ENCODE data around the gene NRXN3. TPM values are rescaled to one million over a fixed set of nuclear protein-coding genes. Genes with fewer than 3 reads are reported as not detected.

The NRXN3 gene
- total RNA-seq, 1 experiment from 2014 or later, result not detected

GRCh38 chr14:79260406-79260805 lies 1090.2 kb downstream of the NRXN3 start:
- intact Hi-C loops (cut with micrococcal nuclease; ENCODE audit: unreplicated experiment), result no loop called here
- TF ChIP-seq, protein P1, sequence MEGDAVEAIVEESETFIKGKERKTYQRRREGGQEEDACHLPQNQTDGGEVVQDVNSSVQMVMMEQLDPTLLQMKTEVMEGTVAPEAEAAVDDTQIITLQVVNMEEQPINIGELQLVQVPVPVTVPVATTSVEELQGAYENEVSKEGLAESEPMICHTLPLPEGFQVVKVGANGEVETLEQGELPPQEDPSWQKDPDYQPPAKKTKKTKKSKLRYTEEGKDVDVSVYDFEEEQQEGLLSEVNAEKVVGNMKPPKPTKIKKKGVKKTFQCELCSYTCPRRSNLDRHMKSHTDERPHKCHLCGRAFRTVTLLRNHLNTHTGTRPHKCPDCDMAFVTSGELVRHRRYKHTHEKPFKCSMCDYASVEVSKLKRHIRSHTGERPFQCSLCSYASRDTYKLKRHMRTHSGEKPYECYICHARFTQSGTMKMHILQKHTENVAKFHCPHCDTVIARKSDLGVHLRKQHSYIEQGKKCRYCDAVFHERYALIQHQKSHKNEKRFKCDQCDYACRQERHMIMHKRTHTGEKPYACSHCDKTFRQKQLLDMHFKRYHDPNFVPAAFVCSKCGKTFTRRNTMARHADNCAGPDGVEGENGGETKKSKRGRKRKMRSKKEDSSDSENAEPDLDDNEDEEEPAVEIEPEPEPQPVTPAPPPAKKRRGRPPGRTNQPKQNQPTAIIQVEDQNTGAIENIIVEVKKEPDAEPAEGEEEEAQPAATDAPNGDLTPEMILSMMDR (IDR thresholded peaks at IDR 0.05; ENCODE audit: unreplicated experiment), result no peak
- Mint-ChIP-seq H3K27me3 (ENCODE audit: unreplicated experiment) (no peaks in the 10 kb centered on the region), H3K9me3 (ENCODE audit: low read depth, unreplicated experiment) (peaks cover 6% of the 10 kb centered on the region), H3K4me3 (ENCODE audit: low read depth, unreplicated experiment) (no peak overlapping the region), H3K27ac (ENCODE audit: unreplicated experiment) (no peak overlapping the region), H3K4me1 (ENCODE audit: low read depth, unreplicated experiment) (no peaks in the 10 kb centered on the region), H3K36me3 (ENCODE audit: insufficient read depth, unreplicated experiment) (no peaks in the 10 kb centered on the region)
- BruUV-seq (replicated peaks), result no TSS peak
- no peak for DNase-seq
- CTCF ChIA-PET, result no interaction called here

- TF ChIP-seq, protein P1 (IDR thresholded peaks at IDR 0.05; ENCODE audit: unreplicated experiment), result no peak
- DNase-seq, result no peak
- H3K36me3 Mint-ChIP-seq (ENCODE audit: insufficient read depth, unreplicated experiment), result no peaks in the 10 kb centered on the region
- no peak overlapping the region for H3K4me3 Mint-ChIP-seq (ENCODE audit: low read depth, unreplicated experiment)
- H3K27ac Mint-ChIP-seq (ENCODE audit: unreplicated experiment), result no peak overlapping the region
- H3K4me1 Mint-ChIP-seq (ENCODE audit: low read depth, unreplicated experiment), result no peaks in the 10 kb centered on the region
- peaks cover 4% of the 10 kb centered on the region for H3K9me3 Mint-ChIP-seq (ENCODE audit: low read depth, unreplicated experiment)
- intact Hi-C loops (cut with micrococcal nuclease; ENCODE audit: unreplicated experiment), result no loop called here
- CTCF ChIA-PET, result no interaction called here
- no TSS peak for BruUV-seq (replicated peaks)
- no peaks in the 10 kb centered on the region for H3K27me3 Mint-ChIP-seq (ENCODE audit: unreplicated experiment)
Measured at GRCh38 chr14:79265366-79265946, 1095.3 kb downstream of the NRXN3 start.

DNA sequence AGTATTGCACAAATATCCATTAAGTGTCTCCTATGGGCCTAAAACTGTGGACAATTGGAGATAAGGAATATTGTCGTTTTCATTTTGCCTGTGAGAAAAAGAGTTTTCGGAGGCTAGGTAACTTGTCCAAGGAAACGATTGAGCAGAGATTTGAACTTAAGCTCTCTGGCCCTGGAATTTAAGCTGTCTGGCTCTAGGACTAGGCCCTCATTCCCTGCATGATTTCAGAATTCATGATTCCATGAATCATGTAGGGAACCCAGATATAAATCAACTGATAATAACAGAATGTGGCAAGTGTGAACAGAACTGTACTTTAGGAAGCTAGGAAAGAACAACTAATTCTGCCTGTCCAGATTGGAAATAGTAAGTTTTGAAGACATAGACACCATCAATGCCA lies 1100.2 kb downstream of the NRXN3 start:
- no peaks in the 10 kb centered on the region for H3K27me3 Mint-ChIP-seq (ENCODE audit: unreplicated experiment)
- no peaks in the 10 kb centered on the region for H3K36me3 Mint-ChIP-seq (ENCODE audit: insufficient read depth, unreplicated experiment)
- H3K4me1 Mint-ChIP-seq (ENCODE audit: low read depth, unreplicated experiment), result no peaks in the 10 kb centered on the region
- H3K27ac Mint-ChIP-seq (ENCODE audit: unreplicated experiment), result no peak overlapping the region
- H3K9me3 Mint-ChIP-seq (ENCODE audit: low read depth, unreplicated experiment), result peaks cover 4% of the 10 kb centered on the region
- BruUV-seq (replicated peaks), result no TSS peak
- no peak for DNase-seq
- intact Hi-C loops (cut with micrococcal nuclease; ENCODE audit: unreplicated experiment), result no loop called here
- H3K4me3 Mint-ChIP-seq (ENCODE audit: low read depth, unreplicated experiment), result no peak overlapping the region
- CTCF ChIA-PET, result no interaction called here
- TF ChIP-seq, protein P1 (IDR thresholded peaks at IDR 0.05; ENCODE audit: unreplicated experiment), result no peak

DNA sequence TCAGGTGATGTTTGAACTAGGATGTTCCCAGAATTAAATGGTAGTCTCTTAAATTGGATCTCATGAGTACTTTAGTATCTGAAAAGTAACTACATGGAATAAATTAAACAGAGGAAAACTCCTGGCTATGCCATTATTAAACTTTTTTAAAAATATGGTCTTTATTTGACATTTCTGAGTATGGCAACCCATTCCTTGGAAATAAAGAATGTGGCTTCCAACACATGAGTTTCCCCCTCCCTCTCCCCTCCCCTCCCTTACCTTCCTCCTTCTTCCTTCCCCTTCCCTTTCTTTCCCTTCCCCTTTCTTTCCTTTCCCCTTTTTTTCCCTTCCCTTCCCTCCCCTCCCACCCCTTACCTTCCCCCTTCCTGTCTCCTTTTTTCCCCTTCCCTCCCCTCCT lies 1100.9 kb downstream of the NRXN3 start:
- TF ChIP-seq, protein P1 (IDR thresholded peaks at IDR 0.05; ENCODE audit: unreplicated experiment), result no peak

More for the DNA sequence above, 1100.9 kb downstream of the NRXN3 start:
- no peak for DNase-seq
- BruUV-seq (replicated peaks), result no TSS peak
- Mint-ChIP-seq H3K4me3 (ENCODE audit: low read depth, unreplicated experiment) (no peak overlapping the region), H3K36me3 (ENCODE audit: insufficient read depth, unreplicated experiment) (no peaks in the 10 kb centered on the region), H3K4me1 (ENCODE audit: low read depth, unreplicated experiment) (no peaks in the 10 kb centered on the region), H3K9me3 (ENCODE audit: low read depth, unreplicated experiment) (peaks cover 4% of the 10 kb centered on the region), H3K27ac (ENCODE audit: unreplicated experiment) (no peak overlapping the region), H3K27me3 (ENCODE audit: unreplicated experiment) (no peaks in the 10 kb centered on the region)
- CTCF ChIA-PET, result interaction anchor here (0.6 kb wide), 1 partner anchor 36 kb away, joined by 5 read pairs; no protein-coding TSS in a partner anchor
- intact Hi-C loops (cut with micrococcal nuclease; ENCODE audit: unreplicated experiment), result no loop called here
